Activated CD4-positive, alpha-beta T cell treated with anti-CD3 and anti-CD28 coated beads, Interleukin-10, Interleukin-2, amounts not matched to agents 100 ng/mL and 50 ng/mL, durations not matched to agents 16 hours and 8 hours (primary cell): ENCODE data around the gene SERTAD1.

Experiments used
- DNase-seq: peaks from one replicate; pipeline ENCODE4 v3.0.0-alpha.2; 2020

SERTAD1 gene

DNA sequence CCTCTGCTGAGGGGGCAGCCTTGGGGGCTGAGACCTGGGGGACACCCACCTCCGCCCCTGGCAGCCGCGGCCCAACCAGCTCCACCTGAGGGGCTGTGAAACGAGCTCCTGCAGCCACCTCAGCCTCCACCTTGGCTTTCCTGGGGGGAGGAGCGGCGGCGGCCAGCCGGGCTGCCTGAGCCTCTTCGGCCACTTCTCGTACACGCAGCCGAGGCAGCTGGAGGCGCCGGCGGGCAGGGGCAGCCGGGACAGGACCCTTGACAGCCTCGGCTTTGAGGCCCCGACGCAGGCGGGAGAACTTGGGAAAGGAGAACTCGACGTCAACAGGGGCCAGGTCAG, 28.3 kb downstream of the SERTAD1 start:
- DNase-seq, result no peak

GRCh38 chr19:40396886-40397567, 28.8 kb downstream of the SERTAD1 start:
- DNase-seq, result no peak

DNA sequence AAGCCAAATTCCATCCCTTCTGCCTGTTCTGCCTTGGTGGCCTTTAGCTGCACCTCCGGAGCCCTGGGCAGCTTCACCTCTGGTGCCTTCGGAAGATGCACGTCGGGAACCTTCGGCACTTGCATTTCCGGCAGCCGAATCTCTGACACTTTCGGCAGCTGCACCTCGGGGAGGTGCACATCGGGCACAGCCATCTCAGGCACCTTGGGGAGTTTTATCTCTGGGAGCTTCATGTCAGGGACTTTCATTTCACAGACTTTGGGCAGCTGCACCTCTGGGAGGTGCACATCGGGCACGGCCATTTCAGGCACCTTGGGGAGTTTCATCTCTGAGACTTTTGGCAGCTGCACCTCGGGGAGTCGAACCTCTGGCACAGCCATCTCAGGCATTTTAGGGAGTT, 29.8 kb downstream of the SERTAD1 start:
- no peak for DNase-seq

- no peak for DNase-seq
Measured at GRCh38 chr19:40394816-40395210, 31.0 kb downstream of the SERTAD1 start.

DNA sequence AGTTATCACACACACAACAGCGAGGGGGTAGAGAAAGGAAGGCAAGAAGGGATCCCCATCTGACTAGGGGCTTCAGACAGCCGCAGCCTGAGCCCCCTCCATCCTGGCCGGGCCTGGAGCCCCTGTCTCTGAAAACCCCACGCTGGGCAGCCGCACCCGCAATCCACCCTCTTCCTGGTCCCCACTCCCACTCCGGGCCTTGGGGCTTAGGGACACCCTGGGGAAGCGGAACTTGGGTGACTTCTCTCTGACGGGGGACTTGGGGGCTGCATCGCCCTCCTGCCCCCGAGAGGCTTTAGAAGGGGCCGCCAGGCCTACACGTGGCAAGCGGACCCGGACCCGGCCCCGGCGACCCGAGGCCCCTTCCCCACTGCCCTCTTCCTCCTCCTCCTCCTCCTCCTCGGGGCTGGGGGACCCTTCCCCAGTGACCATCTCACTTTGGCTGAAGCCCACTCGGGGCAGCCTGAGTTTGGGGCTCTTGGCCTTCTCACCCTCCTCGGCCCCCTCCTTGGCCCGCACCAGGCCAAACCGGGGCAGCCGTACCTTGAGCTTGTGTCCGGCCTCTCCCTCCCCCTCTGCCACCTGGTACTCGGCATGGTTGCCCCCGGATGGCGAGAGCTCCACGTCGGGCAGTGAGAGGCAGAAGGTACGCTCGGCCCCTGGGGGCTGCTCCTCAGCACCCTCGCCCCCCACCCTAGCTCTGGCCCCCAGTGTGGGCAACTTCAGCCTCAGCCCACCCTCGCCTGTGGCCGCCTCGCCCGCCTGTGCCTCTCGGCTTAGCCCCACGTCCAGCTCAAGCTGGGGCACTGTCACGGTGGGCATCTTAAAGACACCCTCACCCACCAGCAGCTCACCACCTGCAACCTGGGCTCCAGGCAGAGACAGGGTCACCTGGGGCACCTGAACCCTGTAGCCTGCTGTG, 31.6 kb downstream of the SERTAD1 start:
- no peak for DNase-seq

GRCh38 chr19:40392894-40393517, 32.8 kb downstream of the SERTAD1 start:
- DNase-seq, result no peak

DNA sequence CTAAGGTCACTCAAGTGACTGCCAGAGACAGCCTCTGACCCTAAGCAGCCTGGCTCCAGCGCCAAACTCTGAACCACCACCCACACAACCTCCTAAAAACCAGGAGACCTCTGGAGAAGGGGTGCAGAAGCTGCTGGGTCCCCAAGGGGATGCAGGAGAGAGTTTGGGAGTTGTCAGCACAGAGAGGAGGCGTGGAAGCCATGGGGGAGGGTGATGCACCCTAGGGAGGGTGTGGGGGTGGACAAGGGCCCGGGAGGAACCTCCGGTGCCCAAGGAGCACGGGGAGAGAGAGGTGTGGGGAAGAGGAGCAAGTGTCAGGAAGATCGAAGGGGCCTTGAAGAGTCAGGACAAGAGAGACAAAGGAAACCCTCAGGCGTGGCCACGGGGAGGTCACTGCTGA, 33.7 kb downstream of the SERTAD1 start:
- DNase-seq, result no peak

- DNase-seq, result no peak
Measured at GRCh38 chr19:40390084-40390742, 35.6 kb downstream of the SERTAD1 start, which contains the start of gene HIPK4. Gene HIPK4, minus strand, starts transcription at chr19:40390181. Its CDS starts 279 bp downstream, at chr19:40389902.

- no peak for DNase-seq
Measured at GRCh38 chr19:40389404-40390083, 36.2 kb downstream of the SERTAD1 start.

DNA sequence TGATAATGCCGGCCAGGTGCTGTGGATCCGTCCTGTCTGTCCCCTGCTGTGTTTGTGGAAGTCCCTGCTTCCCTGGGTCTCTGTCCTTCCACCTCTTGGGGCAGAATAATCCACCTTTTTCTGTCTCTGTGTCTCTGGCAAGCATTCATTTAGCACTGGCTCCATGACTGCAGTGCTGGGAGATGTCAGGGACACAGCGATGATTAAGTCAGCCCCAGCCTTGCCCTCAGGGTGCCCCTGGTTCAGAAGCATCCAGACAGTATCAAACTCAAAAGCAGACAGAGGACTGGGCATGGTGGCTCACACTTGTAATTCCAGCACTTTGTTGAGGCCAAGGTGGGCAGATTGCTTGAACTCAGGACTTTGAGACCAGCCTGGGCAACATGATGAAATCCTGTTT, 37.3 kb downstream of the SERTAD1 start:
- DNase-seq, result no peak

DNA sequence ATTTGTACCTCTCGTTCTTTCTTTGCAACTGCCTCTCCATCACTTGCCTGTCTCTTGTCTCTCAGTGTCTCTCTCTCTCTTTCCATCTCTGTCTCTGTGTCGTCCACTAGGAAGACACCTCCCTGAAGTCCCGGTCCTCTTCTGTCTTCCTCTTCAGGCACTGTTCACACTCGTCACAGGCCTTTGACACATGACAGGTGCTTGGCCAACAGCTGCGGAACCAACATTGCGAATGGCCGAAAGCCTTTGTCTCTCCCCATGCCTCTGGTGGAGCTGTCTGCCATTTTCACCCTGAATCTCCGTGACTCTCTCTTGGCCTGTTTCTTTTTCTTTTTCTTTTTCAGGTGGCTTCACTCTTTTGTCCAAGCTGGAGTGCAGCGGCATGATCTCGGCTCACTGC, 38.6 kb downstream of the SERTAD1 start:
- DNase-seq, result no peak

- no peak for DNase-seq
Measured at GRCh38 chr19:40383668-40384248, 42.0 kb downstream of the SERTAD1 start.

GRCh38 chr19:40381321-40381720, 44.5 kb downstream of the SERTAD1 start:
- no peak for DNase-seq

- no peak for DNase-seq
Measured at GRCh38 chr19:40380199-40381037, 45.4 kb downstream of the SERTAD1 start.

- DNase-seq, result no peak
Measured at GRCh38 chr19:40379446-40380198, 46.2 kb downstream of the SERTAD1 start.

- DNase-seq, result no peak
Measured at GRCh38 chr19:40378509-40378908, 47.3 kb downstream of the SERTAD1 start.

- no peak for DNase-seq
Measured at GRCh38 chr19:40377876-40378385, 47.9 kb downstream of the SERTAD1 start.

DNA sequence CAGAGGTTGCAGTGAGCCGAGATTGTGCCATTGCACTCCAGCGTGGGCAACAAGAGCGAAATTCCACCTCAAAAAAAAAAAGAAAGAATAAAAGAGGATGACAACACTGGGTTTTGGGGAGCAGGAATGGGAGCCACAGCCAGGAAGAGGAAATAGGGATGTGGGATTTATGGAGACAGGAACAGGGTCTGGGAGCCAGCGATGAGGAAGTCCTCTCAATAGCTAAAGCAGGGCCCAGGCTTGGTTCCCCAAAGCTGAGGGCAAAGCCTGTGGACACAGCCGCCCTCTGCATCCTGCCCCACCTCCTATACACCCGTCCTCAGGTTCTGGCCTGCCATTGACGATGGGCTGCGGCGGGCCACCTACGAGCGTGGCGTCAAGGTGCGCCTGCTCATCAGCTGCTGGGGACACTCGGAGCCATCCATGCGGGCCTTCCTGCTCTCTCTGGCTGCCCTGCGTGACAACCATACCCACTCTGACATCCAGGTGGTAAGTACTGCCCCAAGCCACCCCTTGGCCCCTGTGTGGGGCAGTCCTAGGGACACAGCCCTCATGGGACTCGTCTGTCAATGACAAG, 49.4 kb downstream of the SERTAD1 start:
- no peak for DNase-seq

GRCh38 chr19:40374084-40374483, 51.7 kb downstream of the SERTAD1 start:
- DNase-seq, result no peak

- no peak for DNase-seq
Measured at GRCh38 chr19:40371802-40372122, 54.0 kb downstream of the SERTAD1 start.
